Lower leg skin (tissue), 4 donors: ENCODE data around the gene TLK1. TPM values are rescaled to one million over a fixed set of nuclear protein-coding genes. Genes with fewer than 3 reads are reported as not detected.

ENCODE experiments used
- DNase-seq, 2 donors: peaks; one replicate each; pipeline ENCODE4 v3.0.0-alpha.2; 2019; ENCODE audit warnings: low spot score in 2 of 2
- H3K4me3 ChIP-seq: fragments of 200-600 bp; sonication (generic); 2 replicates; pipeline ENCODE4 v1.5.1; 2017; ENCODE audit warnings: mild to moderate bottlenecking, low read depth; ENCODE audit not compliant: poor library complexity, severe bottlenecking
- CTCF ChIP-seq, 3 donors: fragments of 450-650 bp; IDR thresholded peaks; one replicate each; pipeline ENCODE4 v1.5.1; 2016; ENCODE audit warnings: antibody characterized with exemption in 3 of 3, mild to moderate bottlenecking in 3 of 3, moderate library complexity in 2 of 3
- POLR2A ChIP-seq, 2 donors: fragments of 450-650 bp; IDR thresholded peaks; one replicate each; pipeline ENCODE4 v1.6.1; 2016 to 2017; ENCODE audit warnings: antibody characterized with exemption in 2 of 2, mild to moderate bottlenecking in 1 of 2, moderate library complexity in 1 of 2
- WGBS, 2 donors: methylation state at CpG; one replicate each; pipeline ENCODE4 v1.1.5; 2018; 5-methylcytosine and 5-hydroxymethylcytosine counted together
- intact Hi-C: fragments of 100-400 bp; cut with DNase I; formaldehyde crosslinking; loops from one replicate; pipeline ENCODE4 v1.15.0; 2023; ENCODE audit warnings: low total_unique reads
- total RNA-seq, 4 donors: library from RNA; depleted of rRNA; stranded (reverse); fragments of >200 nt; gene quantifications; one replicate each; pipeline ENCODE4 v1.1.0, GENCODE V29; 2016

Gene TLK1
- total RNA-seq, 4 donors from 2014 or later = 22.9 to 68.3 (median 26.2) TPM

- no peak overlapping the region for H3K4me3 ChIP-seq
- 86 to 93% methylated on average over 5 of the region's 5 CpGs for WGBS, 2 donors
- TF ChIP-seq CTCF (IDR thresholded peaks at IDR 0.05) (no peak), POLR2A (IDR thresholded peaks at IDR 0.05) (no peak)
- no peak for DNase-seq
- intact Hi-C loops = no loop called here
These were observed 15.8 kb upstream of the TLK1 start for GRCh38 chr2:171176516-171176915.

GRCh38 chr2:171174075-171174474 is 13.4 kb upstream of the TLK1 start:
- intact Hi-C loops = no loop called here
- 55 to 57% methylated on average over 2 of the region's 2 CpGs for WGBS, 2 donors
- no peak overlapping the region for H3K4me3 ChIP-seq
- TF ChIP-seq POLR2A (IDR thresholded peaks at IDR 0.05) (no peak), CTCF (IDR thresholded peaks at IDR 0.05) (no peak)
- no peak for DNase-seq

GRCh38 chr2:171173087-171173486 is 12.4 kb upstream of the TLK1 start:
- WGBS, 2 donors = 75 to 83% methylated on average over 1 of the region's 1 CpG
- DNase-seq = no peak
- TF ChIP-seq CTCF (IDR thresholded peaks at IDR 0.05) = no peak
- TF ChIP-seq POLR2A (IDR thresholded peaks at IDR 0.05) = no peak
- H3K4me3 ChIP-seq = no peak overlapping the region
- intact Hi-C loops = no loop called here

GRCh38 chr2:171171808-171172207 is 11.1 kb upstream of the TLK1 start:
- H3K4me3 ChIP-seq = no peak overlapping the region
- intact Hi-C loops = no loop called here
- WGBS, 2 donors = 88 to 96% methylated on average over 1 of the region's 1 CpG
- no peak for DNase-seq
- TF ChIP-seq CTCF (IDR thresholded peaks at IDR 0.05) (no peak), POLR2A (IDR thresholded peaks at IDR 0.05) (no peak)

- TF ChIP-seq POLR2A (IDR thresholded peaks at IDR 0.05) (no peak), CTCF (IDR thresholded peaks at IDR 0.05) (no peak)
- no peak overlapping the region for H3K4me3 ChIP-seq
- intact Hi-C loops = no loop called here
- DNase-seq = no peak
These were observed 9.1 kb upstream of the TLK1 start for GRCh38 chr2:171169839-171170238.

- DNase-seq = no peak
- intact Hi-C loops = no loop called here
- H3K4me3 ChIP-seq = no peak overlapping the region
- WGBS, 2 donors = 68 to 76% methylated on average over 2 of the region's 2 CpGs
- no peak for TF ChIP-seq POLR2A (IDR thresholded peaks at IDR 0.05)
- no peak for TF ChIP-seq CTCF (IDR thresholded peaks at IDR 0.05)
These were observed 8.6 kb upstream of the TLK1 start for GRCh38 chr2:171169333-171169732.
